Smooth muscle cell (in vitro differentiated cells): ENCODE data around the gene ANKRD31. TPM values are rescaled to one million over a fixed set of nuclear protein-coding genes. Genes with fewer than 3 reads are reported as not detected.
"Not testable (repeated sequence)": the region's sequence is repeated elsewhere in the genome, so short reads cannot be mapped to it uniquely, and the experiment has no call there.

Experiments used
- DNase-seq: peaks from one replicate; lab custom pipeline; 2025; ENCODE audit not compliant: unreplicated experiment; lab: John Stamatoyannopoulos, UW
- H2AFZ ChIP-seq: fragments of 200-600 bp; sonication (generic); 2 replicates; pipeline ENCODE4 v1.6.0; 2016; ENCODE audit warnings: antibody characterized with exemption, low read depth, mild to moderate bottlenecking
- H3F3A ChIP-seq: fragments of 200-600 bp; sonication (generic); 2 replicates; pipeline ENCODE4 v1.6.0; 2017; ENCODE audit warnings: antibody characterized with exemption, low read depth
- H3K27ac ChIP-seq: fragments of 200-600 bp; sonication (generic); 2 replicates; pipeline ENCODE4 v1.5.1; 2016; ENCODE audit warnings: low read depth, mild to moderate bottlenecking
- H3K27me3 ChIP-seq: fragments of 200-600 bp; sonication (generic); 2 replicates; pipeline ENCODE4 v1.6.1; 2016; ENCODE audit warnings: low read depth, mild to moderate bottlenecking
- H3K36me3 ChIP-seq: fragments of 200-600 bp; sonication (generic); 2 replicates; pipeline ENCODE4 v1.5.1; 2016; ENCODE audit warnings: low read depth
- H3K4me1 ChIP-seq: fragments of 200-600 bp; sonication (generic); 2 replicates; pipeline ENCODE4 v1.5.1; 2016; ENCODE audit warnings: low read depth
- H3K4me2 ChIP-seq: fragments of 200-600 bp; sonication (generic); 2 replicates; pipeline ENCODE4 v1.6.0; 2016; ENCODE audit warnings: mild to moderate bottlenecking
- H3K4me3 ChIP-seq: fragments of 200-600 bp; sonication (generic); 2 replicates; pipeline ENCODE4 v1.5.1; 2016; ENCODE audit warnings: mild to moderate bottlenecking
- H3K79me2 ChIP-seq: fragments of 200-600 bp; sonication (generic); 2 replicates; pipeline ENCODE4 v1.6.0; 2016; ENCODE audit warnings: low read depth, mild to moderate bottlenecking
- H3K9ac ChIP-seq: fragments of 200-600 bp; sonication (generic); 2 replicates; pipeline ENCODE4 v1.6.0; 2016; ENCODE audit warnings: low read depth
- H3K9me3 ChIP-seq: fragments of 200-600 bp; sonication (generic); replicated peaks from 2 replicates; pipeline ENCODE4 v1.5.1; 2016; ENCODE audit warnings: low read depth
- H4K20me1 ChIP-seq: fragments of 200-600 bp; sonication (generic); 2 replicates; pipeline ENCODE4 v1.6.0; 2016; ENCODE audit warnings: low read depth
- WGBS: methylation state at CpG from one replicate; pipeline ENCODE4 v1.1.7; 2016; ENCODE audit warnings: low lambda C conversion rate; 5-methylcytosine and 5-hydroxymethylcytosine counted together
- polyA plus RNA-seq: library from polyadenylated mRNA; unstranded; fragments of >200 nt; fragmentation: Nextera tagmentation; extraction: Ambion mirVana; gene quantifications from 2 replicates; pipeline ENCODE4 v1.2.1, GENCODE V29; 2016
- total RNA-seq: library from RNA; depleted of rRNA; stranded (reverse); fragments of >200 nt; gene quantifications from 2 replicates; pipeline ENCODE4 v1.2.3, GENCODE V29; 2014
- TF ChIP-seq, protein P1 (sequence below): fragments of 200-600 bp; sonication (generic); IDR thresholded peaks from 2 replicates; pipeline ENCODE4 v1.5.1; 2017; ENCODE audit warnings: borderline replicate concordance, mild to moderate bottlenecking, antibody characterized with exemption; ENCODE audit not compliant: insufficient read depth, poor library complexity, severe bottlenecking

Gene ANKRD31
- total and polyA plus RNA-seq, 2 experiments from 2014 or later, result 0.03 to 0.22 TPM

- Histone ChIP-seq H3K9me3 (no peaks in the 10 kb centered on the region), H3K36me3 (no peaks in the 10 kb centered on the region), H2AFZ (no peak overlapping the region), H3K4me3 (no peak overlapping the region), H3K27ac (no peak overlapping the region), H3F3A (no peaks in the 10 kb centered on the region), H3K4me1 (peaks cover 5% of the 10 kb centered on the region), H3K4me2 (no peak overlapping the region), H3K9ac (no peak overlapping the region), H3K79me2 (no peaks in the 10 kb centered on the region), H4K20me1 (no peaks in the 10 kb centered on the region), H3K27me3 (no peaks in the 10 kb centered on the region)
- no peak for DNase-seq
- 92% methylated on average over 3 of the region's 3 CpGs for WGBS
- TF ChIP-seq, protein P1, sequence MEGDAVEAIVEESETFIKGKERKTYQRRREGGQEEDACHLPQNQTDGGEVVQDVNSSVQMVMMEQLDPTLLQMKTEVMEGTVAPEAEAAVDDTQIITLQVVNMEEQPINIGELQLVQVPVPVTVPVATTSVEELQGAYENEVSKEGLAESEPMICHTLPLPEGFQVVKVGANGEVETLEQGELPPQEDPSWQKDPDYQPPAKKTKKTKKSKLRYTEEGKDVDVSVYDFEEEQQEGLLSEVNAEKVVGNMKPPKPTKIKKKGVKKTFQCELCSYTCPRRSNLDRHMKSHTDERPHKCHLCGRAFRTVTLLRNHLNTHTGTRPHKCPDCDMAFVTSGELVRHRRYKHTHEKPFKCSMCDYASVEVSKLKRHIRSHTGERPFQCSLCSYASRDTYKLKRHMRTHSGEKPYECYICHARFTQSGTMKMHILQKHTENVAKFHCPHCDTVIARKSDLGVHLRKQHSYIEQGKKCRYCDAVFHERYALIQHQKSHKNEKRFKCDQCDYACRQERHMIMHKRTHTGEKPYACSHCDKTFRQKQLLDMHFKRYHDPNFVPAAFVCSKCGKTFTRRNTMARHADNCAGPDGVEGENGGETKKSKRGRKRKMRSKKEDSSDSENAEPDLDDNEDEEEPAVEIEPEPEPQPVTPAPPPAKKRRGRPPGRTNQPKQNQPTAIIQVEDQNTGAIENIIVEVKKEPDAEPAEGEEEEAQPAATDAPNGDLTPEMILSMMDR, result no peak
Measured at GRCh38 chr5:75140277-75140676, 96.4 kb downstream of the ANKRD31 start.

GRCh38 chr5:75138689-75139088 lies 98.0 kb downstream of the ANKRD31 start:
- Histone ChIP-seq H3K4me2 (no peak overlapping the region), H3K27ac (no peak overlapping the region), H3K9me3 (no peaks in the 10 kb centered on the region), H3K4me1 (peaks cover 5% of the 10 kb centered on the region), H2AFZ (no peak overlapping the region), H3K9ac (no peak overlapping the region), H3K79me2 (no peaks in the 10 kb centered on the region), H3K27me3 (no peaks in the 10 kb centered on the region), H3K4me3 (no peak overlapping the region), H3F3A (no peaks in the 10 kb centered on the region), H3K36me3 (no peaks in the 10 kb centered on the region), H4K20me1 (no peaks in the 10 kb centered on the region)
- TF ChIP-seq, protein P1, result no peak
- DNase-seq, result no peak

DNA sequence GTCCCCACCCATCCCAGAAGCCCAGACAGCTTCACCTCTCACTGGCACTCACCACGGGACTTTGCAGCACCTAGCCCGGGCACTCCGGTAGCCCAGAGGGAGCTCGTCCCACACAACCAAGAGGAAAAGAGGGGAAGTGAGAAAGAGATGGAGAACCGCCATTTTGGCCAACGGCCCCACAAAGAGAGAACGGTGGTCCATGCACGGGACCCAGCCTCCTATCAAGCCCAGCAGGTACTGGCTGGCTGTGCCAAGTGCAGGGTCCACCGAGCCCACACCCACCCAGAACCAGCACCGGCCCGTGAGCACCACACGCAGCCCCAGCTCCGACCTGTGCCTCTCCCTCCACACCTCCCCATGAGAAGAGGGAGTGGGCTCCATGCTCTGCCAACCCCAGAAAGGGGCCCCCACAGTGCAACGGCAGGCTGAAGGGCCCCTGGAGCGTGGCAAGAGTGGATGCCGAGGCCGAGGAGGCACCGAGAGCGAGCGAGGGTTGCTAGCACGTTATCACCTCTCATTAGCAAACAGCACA lies 105.8 kb downstream of the ANKRD31 start:
- Histone ChIP-seq H3K79me2 (no peaks in the 10 kb centered on the region), H3F3A (no peaks in the 10 kb centered on the region), H3K27me3 (no peaks in the 10 kb centered on the region), H3K4me2 (no peak overlapping the region), H3K4me3 (no peak overlapping the region), H3K27ac (no peak overlapping the region), H3K36me3 (no peaks in the 10 kb centered on the region), H3K9me3 (no peaks in the 10 kb centered on the region), H2AFZ (no peak overlapping the region), H4K20me1 (no peaks in the 10 kb centered on the region), H3K4me1 (no peaks in the 10 kb centered on the region), H3K9ac (no peak overlapping the region)
- 97% methylated on average over 21 of the region's 21 CpGs for WGBS
- DNase-seq, result no peak
- TF ChIP-seq, protein P1, result no peak

DNA sequence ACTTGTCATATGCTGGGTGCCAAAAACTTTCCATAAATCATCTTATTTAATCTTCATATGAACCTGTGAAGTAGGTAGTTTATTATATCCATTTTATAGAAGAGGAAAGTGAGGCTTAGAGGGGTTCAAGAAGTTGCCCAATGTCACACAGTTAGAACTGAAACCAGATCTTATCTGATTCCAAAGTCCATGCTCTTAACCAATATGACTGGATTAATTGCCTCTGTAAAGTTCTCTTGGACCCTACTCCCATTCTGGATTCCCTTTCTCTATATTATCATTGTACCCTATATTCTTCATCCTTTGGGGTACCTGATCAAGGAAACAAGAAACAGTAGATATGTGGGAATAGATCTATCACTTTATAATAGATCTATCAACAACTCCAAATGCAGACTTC lies 119.8 kb downstream of the ANKRD31 start:
- no peaks in the 10 kb centered on the region for H3K9me3 ChIP-seq
- H3K27me3 ChIP-seq, result no peaks in the 10 kb centered on the region
- no peak overlapping the region for H3K27ac ChIP-seq
- H3K4me2 ChIP-seq, result no peak overlapping the region
- no peaks in the 10 kb centered on the region for H3K36me3 ChIP-seq
- no peak overlapping the region for H3K9ac ChIP-seq
- no peak overlapping the region for H2AFZ ChIP-seq
- H3F3A ChIP-seq, result no peaks in the 10 kb centered on the region
- no peaks in the 10 kb centered on the region for H3K79me2 ChIP-seq
- no peak for DNase-seq
- H3K4me1 ChIP-seq, result no peaks in the 10 kb centered on the region
- H4K20me1 ChIP-seq, result no peaks in the 10 kb centered on the region
- TF ChIP-seq, protein P1, result no peak
- H3K4me3 ChIP-seq, result no peak overlapping the region

- WGBS, result 79% methylated on average over 1 of the region's 1 CpG
- not testable (repeated sequence) for H3K9ac ChIP-seq, H4K20me1 ChIP-seq
Measured at GRCh38 chr5:75114311-75114710, 122.4 kb downstream of the ANKRD31 start.

More at GRCh38 chr5:75114311-75114710, 122.4 kb downstream of the ANKRD31 start:
- H3K36me3 ChIP-seq, H3K4me3 ChIP-seq, H3K27me3 ChIP-seq, DNase-seq, H3K4me1 ChIP-seq, H2AFZ ChIP-seq, H3K79me2 ChIP-seq, H3K4me2 ChIP-seq, H3K27ac ChIP-seq, H3K9me3 ChIP-seq, H3F3A ChIP-seq: not testable (repeated sequence)
